ENCODE results near the gene SCGB1C1. TPM values are rescaled to one million over a fixed set of nuclear protein-coding genes. Genes with fewer than 3 reads are reported as not detected.
"Not testable (repeated sequence)": the region's sequence is repeated elsewhere in the genome, so short reads cannot be mapped to it uniquely, and the experiment has no call there.

Gene SCGB1C1
- not detected for polyA plus RNA-seq (ENCODE audit: insufficient read length in 12 of 12)
- long read RNA-seq, donor 1 = 0 reads
- long read RNA-seq, donor 2 = 0 reads
- long read RNA-seq, donor 3 = 0 reads
- long read RNA-seq, donor 4 = 0 reads
- long read RNA-seq, donor 5 = 0 reads
- long read RNA-seq, donor 6 = 0 reads
- long read RNA-seq, donor 7 = 0 reads
- long read RNA-seq, donor 8 = 0 reads
- long read RNA-seq, donor 9 = 0 reads
- long read RNA-seq, donor 10 = 0 reads
- long read RNA-seq, donor 11 = 0 reads

DNA sequence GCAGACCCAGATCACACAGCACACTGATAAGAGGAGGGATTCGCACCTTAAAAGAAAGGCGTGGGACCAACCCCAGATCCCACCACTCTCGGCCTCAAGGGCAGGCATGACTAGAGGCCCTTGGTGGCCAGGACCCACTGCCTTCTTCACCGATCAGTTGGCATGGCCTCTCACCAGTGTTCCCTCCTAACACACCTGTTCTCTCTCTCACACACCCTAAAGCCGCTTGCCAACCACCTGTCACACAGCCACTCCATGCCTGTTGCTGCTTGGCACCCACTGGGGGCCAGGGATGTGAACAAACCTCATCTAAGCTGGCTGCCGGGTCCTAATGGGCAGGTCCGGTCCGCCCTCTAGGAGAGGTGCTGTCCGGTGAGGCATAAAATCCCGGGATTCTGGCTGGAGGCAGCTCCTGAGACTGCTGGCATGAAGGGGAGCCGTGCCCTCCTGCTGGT lies at the start of gene SCGB1C1:
Gene SCGB1C1, plus strand, starts transcription at position 405 of the 455 bp plus-strand sequence. Its CDS starts 22 bp downstream, at position 427.
- DNase-seq = not testable (repeated sequence)

DNA sequence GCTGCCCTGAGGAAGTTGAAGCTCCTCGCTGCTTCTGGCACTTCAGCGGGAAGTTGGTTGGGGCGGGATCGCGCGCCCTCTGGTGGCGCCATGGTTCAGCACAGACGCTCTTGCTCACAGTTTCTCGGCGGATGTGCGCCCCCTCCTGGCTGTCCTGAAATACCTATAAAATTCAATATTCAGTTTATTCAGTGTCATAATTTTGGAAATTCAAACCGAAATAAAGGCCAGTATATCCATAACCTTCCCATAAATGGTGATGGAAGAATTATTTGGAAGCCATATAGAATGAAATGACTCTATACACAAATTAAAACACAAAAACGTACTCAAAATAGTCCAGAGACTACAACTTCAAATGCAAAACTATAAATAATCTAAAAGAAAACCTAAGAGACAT lies 12.6 kb upstream of the SCGB1C1 start:
- DNase-seq = not testable (repeated sequence)

DNA sequence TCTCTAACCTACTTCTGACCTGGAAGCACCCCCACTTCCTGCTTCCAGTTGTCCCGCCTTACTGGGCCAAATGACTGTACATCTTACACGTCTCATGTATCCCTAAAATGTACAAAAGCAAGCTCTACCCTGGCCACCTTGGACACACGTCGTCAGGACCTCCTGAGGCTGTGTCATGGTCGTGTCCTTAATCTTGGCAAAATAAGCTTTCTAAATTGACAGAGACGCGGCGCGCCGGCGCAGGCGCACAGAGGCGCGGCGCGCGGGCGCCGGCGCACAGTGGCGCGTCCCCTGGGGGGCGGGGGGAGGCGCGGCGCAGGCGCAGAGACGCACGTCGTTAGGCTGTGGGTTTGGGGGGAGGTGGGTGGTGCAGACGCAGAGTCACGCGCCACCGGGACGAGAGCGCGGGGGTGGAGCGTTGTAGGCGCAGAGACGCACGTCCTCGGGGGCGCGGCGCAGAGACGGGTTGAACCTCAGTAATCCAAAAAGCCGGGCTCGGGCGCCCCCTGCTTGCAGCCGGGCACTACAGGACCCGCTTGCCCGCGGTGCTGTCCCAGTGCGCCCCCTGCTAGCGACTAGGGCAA lies 3.6 kb upstream of the SCGB1C1 start:
- DNase-seq = not testable (repeated sequence)

DNA sequence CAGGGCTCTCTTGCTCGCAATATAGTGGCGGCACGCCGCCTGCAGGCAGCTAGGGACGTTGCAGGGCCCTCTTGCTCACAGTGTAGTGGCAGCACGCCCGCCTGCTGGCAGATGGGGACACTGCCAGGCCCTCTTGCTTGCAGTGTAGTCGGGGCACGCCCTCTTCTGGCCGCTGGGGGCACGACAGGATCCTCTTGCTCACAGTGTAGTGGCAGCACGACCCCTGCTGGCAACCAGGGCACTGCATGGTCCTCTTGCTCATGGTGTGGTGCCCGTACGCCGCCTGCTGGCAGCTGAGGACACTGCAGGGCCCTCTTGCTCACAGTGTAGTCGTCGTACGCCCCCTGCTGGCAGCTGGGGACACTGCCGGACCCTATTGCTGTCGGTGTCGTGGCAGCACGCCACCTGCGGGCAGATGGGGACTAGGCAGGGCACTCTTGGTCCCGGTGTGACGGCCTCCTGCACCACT lies 3.0 kb upstream of the SCGB1C1 start:
- not testable (repeated sequence) for DNase-seq

DNA sequence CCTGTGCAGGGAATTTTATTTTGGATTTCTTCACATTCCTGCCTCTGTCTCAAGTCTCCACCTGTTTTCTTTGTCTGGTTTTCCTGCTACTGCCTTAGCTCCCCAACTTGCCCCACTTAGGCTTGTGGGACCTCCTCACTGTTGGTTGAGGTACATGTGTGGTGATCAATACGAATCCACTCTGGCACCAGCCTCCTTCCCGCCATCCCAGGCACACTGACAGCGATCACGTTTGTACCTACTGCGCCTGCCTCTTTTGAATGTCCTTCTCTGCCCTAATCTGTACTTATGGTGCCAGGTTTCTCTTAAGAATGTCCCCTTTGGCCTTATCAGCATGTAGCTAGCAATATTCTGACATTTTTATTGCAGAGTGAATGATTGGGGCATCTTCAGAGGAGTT lies 2.3 kb upstream of the SCGB1C1 start:
- DNase-seq = not testable (repeated sequence)

DNA sequence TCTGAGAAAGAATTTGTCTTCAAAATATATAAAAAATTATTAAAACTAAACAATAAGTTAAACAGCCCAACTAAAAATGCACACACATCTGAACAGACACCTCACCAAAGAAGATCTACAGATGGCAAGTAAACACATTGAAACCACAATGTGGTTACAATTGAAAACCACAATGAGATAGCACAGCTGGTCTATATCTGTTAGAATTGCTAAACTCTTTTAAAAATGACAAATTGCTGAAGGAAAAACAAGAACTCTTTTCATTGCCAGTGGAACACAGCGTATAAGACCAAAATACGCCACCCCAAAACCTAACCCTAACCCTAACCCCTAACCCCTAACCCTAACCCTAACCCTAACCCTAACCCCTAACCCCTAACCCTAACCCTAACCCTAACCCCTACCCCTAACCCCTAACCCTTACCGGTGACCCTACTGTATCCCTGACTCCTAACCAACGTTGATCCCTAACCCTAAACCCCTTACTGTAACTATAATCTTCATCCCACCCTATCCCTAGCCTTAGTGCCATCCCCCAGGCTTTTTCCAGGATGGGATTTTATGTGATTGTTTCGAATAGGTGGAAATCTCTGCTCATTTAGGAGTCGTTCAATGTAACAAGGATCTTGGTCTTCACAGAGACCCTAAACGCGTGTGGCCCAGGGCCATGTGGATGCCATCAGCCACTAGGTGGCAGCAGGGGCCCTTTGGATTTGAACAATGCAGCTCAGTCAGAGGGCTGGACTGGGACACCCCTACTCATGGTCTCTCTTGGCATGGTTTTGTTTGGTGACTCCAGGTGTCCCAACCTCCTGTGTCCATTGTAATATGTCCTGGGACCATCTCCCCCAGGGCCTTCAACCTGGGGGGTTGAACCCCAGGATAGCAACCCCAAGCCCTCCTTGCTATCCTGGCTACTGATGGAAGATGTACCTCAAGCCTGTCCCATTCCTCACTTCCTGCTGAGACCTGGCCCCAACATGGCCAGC lies 1.1 kb upstream of the SCGB1C1 start:
- not testable (repeated sequence) for DNase-seq

DNA sequence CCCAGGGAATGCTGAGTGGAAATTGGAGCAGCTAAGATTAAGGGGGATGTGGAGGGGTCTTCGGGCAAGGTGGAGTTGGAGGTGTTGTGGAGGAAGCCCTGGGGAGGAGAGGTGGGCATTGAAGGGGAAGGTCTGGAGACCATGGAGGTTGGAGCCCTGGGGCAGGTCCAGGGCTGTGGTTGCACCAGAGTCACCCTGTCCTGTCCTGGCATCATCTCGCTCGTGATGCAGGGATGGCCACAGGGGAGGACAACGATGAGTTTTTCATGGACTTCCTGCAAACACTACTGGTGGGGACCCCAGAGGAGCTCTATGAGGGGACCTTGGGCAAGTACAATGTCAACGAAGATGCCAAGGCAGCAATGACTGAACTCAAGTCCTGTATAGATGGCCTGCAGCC lies 603 bp downstream of the SCGB1C1 start:
- DNase-seq = not testable (repeated sequence)

DNA sequence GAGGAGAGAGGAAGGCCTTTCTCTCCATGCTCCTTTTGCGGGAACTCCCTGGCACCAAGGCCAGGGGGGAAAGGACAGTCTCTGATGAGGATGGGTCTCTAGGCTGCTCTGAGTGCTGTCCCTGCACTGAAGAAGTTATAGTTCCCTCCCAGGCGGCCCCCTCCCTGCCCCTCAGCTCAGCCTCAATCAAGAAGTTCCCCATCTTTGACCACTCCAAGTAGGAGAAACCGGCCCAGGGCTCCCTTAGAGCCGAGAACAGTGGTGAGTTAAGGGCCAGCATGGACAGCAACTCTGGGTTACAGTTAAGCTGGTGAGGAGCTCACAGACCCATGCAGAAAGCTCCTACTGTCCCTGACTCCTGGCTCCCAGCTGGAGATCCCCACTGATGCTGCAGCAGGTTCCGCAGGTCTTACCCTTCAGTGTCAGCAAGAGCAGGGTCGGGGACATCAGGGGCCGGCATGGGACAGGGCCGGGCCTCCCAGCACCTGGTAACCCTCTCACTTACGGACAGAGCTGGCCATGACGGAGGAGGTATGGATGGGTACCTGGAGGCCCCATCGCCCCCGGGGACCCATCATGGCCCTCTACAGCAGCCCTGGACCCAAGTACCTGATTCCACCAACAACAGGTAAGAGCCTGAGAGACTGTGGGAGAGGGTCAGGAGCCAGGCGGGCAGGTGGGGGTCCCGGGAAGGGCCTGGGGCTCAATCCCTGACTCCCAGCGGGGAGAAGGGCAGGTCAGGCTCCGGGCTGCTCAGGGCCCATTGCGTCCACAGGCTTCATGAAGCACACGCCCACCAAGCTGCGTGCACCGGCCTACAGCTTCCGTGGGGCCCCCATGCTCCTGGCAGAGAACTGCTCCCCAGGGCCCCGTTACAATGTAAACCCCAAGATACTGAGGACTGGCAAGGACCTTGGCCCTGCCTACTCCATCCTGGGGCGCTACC lies 4.2 kb downstream of the SCGB1C1 start:
- no peak for DNase-seq

DNA sequence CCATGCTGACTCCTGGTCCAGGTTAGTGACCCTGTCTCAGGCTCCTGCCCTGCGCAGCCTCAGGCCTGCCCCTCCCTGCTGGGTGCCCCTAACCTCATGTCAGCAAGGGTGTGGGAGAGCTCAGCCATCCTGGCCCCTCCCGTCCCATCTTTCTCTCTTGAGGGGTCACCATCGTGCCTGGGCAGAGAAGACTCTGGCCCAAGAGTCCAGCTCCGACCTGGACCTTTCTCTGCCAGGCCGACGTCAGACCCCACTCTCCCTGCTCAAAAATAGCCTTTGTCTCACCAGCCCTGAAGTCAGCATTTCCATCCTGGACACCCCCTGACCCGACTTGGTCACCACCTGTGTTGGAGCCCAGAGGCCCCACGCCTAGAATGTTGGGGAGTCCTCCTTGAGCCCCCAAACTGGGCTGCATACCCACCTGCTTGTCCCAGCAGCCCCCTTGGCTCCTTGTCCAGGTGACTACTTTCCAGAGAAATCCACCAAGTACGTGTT lies 4.9 kb downstream of the SCGB1C1 start:
- DNase-seq = no peak

DNA sequence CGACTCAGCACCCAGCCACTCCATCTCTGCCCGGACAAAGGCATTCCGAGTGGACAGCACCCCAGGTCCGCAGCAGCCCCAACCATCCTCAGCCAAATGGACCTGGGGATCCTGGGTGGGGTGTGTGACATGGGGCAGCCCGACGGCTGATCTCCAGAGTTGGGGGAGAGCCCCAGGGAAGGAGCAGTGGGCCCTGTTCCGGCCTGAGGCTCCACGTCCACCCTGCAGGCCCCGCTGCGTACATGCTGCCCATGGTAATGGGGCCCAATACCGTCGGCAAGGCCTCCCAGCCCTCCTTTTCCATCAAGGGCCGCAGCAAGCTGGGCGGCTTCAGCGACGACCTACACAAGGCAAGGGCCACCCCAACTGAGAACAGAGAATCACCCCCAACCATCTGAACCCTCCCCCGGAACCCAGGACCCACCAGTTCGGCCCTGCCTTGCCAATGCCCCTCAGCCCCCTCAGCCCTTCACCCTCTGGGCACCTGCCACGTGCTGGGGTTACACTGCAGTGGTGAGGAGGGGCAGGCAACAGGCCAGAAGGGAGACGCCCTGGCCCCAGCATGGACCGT lies 5.4 kb downstream of the SCGB1C1 start:
- no peak for DNase-seq

DNA sequence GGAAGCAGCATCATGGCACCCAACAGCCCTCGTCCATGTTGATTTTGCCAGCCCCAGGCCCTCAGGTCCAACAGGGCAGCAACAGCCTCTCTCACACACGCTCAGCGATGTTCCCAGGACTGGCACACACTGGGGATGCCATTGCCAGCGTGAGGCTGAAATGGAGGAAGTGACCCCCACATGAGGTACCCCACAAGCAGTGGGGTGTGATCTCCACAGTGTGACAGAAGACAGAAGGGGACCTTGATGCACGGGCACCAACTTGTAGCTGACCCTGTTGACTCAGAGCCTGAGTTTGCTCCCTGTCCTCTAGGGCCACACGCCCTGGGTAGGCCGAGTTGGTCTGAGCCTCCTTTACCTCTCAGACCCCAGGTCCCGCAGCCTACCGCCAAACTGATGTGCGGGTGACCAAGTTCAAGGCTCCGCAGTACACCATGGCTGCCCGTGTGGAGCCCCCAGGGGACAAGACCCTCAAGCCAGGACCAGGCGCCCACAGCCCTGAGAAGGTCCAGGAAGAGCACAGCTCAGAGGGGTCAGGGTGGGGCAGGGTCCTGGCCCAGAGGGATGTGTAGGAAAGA lies 6.2 kb downstream of the SCGB1C1 start:
- DNase-seq = no peak

DNA sequence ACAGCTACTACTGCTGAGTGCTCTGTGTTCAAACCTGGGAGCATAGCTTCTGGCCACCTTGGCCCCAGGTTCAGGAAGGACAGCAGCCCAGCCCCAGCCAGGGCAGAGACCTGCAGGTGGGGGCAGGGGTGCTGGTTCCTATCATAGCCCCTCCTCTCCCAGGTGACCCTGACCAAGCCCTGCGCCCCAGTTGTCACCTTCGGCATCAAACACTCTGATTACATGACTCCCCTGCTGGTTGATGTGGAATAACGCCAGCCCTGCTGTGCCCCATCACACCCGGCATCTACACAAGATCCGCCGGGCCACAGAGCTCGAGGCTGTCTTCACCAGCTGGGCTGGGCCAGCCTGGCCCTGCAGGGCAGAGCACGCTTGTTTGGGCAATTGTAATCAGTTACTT lies 6.9 kb downstream of the SCGB1C1 start:
- DNase-seq = no peak

DNA sequence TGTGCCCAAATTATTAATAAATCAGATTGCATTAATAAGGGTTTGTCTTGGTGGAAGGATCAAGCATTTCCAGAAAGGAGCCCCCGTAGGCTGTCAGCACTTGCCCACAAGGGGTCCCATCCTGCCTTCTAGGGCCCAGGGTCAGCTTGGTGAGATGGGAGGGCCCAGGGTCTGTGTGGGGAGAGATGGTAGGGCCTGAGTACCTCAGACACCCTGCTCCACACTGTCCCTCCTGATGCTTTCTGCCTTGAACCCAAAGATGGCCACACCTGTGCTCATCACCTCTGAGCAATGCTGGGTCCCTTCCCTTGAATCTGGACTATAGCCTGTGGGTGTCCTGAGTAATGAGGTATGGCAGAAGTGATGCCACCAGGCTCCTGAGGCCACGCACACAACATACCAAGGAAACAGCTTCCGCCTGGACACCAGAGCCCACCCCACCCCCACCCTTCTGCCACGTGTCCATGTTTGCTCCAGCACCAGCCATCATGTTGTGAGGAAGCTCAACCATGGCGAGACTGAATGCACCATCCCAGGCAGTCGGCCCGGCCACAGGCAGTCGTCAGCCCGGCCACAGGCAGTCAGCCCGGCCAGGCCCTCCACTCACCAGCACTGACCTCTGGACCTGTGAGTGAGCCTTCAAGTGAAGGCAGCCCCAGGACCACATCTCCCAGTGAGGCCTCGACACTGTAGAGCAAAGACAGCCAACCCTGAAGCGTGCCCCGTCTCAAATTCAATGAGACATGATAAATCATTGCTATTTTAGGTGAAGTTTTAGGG lies 7.5 kb downstream of the SCGB1C1 start:
- no peak for DNase-seq

DNA sequence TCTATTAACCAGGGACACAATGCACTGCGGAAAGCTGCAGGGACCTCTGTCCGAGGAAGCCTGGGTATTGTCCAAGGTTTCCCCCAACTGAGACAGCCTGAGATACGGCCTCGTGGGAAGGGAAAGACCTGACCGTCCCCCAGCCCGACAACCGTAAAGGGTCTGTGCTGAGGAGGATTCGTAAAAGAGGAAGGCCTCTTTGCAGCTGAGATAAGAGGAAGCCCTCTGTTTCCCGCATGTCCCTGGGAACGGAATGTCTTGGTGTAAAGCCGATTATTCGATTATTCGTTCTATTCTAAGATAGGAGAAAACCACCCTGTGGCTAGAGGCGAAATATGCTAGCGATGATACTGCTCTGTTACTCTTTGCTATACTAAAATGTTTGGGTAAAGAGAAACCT lies 9.1 kb downstream of the SCGB1C1 start:
- DNase-seq = no peak

DNA sequence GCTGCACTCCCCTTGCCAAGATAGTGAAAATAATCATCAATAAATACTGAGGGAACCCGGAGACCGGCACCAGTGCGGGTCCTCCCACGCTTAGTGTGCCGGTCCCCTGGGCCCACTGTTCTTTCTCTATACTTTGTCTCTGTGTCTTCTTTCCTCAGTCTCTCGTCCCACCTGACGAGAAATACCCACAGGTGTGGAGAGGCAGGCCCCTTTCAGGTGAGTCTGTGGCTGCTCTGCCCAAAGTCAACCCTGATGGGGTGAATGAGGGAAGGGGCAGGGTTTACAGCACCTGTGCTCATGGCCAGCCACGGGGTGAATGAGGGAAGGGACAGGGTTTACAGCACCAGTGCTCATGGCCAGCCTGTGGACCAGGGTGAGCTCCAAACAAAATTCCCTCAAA lies 9.6 kb downstream of the SCGB1C1 start:
- no peak for DNase-seq

DNA sequence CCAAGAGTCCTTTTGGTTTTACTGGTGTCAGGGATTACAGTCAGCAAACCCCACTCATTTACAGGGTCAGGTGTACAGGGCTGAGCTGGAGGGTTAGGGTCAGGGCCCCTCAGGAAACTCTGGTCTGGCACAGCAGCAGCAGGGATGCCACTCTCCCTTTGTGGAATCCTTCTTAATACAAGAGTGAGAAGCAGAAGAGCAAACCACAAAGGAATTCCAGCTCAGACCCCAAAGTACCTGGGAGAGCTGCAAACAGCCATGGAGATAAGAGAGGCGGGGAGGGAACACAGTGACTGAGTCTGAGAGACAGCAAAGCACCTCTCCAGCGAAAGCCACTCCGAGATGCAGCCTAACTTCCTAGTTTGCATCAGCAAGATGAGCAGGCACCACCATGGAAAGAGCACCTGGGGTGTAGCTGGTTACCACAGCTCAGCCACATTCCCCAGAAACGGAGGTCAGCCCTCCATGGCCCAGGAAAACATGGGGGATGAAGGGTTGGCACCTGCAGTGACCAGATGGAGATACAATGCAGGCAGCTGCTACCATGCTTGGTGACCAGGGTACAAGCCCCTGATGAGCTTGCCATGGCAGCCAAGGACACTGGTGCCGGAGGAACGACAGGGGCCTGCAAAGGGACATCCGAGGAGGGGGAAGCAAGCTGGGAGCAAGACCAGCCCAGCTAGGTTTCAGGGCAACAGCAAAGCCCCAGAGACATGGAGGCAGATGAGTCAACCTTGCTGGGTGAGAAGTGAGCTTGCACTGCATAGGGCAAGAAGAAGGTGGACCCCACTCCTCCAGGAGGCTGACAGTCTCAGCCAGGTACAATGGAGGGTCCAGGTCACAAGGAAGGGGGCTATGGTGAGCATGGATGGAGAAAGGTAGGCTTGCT lies 10.4 kb downstream of the SCGB1C1 start:
- DNase-seq = no peak

DNA sequence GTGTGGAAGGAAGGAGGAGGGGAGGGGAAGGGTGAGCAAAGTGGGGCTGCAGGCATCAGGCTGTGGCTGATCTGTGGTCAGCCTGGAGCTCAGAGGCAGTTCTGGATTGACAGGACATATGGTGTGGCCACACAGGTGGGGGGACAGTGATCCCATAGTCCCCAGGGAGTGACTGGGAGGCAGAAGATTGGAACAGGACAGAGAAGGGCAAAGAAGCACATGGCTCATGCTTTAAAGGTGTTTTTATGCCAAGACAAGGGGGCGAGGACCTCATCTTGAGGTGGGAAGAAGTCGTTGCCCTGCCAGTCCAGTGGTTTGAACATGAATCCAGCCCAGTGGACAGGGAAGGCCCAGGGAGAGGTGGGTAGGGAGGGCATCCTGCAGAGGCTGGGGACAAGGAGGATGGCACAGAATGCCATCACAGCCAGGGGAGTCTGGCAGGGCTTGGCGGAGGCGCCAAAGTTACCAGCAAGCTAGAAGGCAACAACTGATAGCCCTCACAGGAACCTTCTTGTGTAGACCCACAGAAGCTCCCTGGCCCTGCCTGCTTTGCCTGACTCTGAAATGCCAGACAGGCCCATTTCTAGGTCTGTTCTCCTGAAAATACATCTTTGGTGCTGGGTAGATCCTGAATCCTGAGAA lies 11.2 kb downstream of the SCGB1C1 start:
- DNase-seq = no peak

DNA sequence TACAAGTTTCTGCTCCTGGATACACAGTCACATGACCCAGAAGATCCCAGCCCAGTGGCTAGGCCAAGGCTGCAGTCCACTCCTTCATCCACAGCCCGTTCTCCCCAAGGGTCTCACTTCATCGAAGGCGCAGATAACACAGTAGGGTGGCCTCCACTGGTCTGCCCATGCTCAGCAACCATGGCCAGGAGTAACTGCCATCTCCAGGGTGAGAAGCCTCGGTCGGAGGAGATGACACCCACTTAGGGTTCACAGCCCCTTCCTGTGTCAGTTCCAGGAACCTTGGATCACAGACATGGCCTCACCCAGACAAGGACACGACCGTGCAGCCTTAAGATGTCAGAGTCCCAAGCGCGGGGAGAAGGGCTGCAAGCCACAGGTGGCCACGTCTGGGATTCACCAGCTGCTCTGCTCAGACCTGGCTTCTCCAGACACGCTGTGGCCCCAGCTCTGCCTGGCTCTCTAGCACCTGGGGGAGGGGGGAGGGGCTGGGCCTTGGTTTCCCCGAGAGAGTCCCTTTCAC lies 11.8 kb downstream of the SCGB1C1 start:
- no peak for DNase-seq
